ENCODE data around the gene CASP1.
"Not testable (repeated sequence)": the region's sequence is repeated elsewhere in the genome, so short reads cannot be mapped to it uniquely, and the experiment has no call there.

The CASP1 gene

GRCh38 chr11:105073456-105074165 lies 38.7 kb upstream of the CASP1 start:
- no peaks in the 10 kb centered on the region for H3K36me3 ChIP-seq (replicated peaks)
- in situ Hi-C loops (cut with HindIII; ENCODE audit: low pct_ligation_motif_present, low sequenced_read_pairs), result no loop called here
- H3K27me3 ChIP-seq (replicated peaks), result no peaks in the 10 kb centered on the region
- TF ChIP-seq CTCF (IDR thresholded peaks at IDR 0.05; ENCODE audit: low read depth, low read length, missing control alignments), result no peak
- DNase-seq, result no peak
- H3K27ac ChIP-seq, result no peak overlapping the region
- no peak overlapping the region for H3K4me3 ChIP-seq (ENCODE audit: low read depth, low read length)

- H3K27me3 ChIP-seq (replicated peaks); in situ Hi-C loops (cut with HindIII; ENCODE audit: low pct_ligation_motif_present, low sequenced_read_pairs); H3K36me3 ChIP-seq (replicated peaks); H3K4me3 ChIP-seq (ENCODE audit: low read depth, low read length); DNase-seq; H3K27ac ChIP-seq: not testable (repeated sequence)
Measured at GRCh38 chr11:105072080-105072479, 37.1 kb upstream of the CASP1 start.

- in situ Hi-C loops (cut with HindIII; ENCODE audit: low pct_ligation_motif_present, low sequenced_read_pairs), result no loop called here
- Histone ChIP-seq H3K36me3 (replicated peaks) (no peaks in the 10 kb centered on the region), H3K27me3 (replicated peaks) (no peaks in the 10 kb centered on the region), H3K4me3 (ENCODE audit: low read depth, low read length) (no peak overlapping the region), H3K27ac (no peak overlapping the region)
- TF ChIP-seq CTCF (IDR thresholded peaks at IDR 0.05; ENCODE audit: low read depth, low read length, missing control alignments), result no peak
- DNase-seq, result no peak
Measured at GRCh38 chr11:105071089-105071732, 36.3 kb upstream of the CASP1 start.

- TF ChIP-seq CTCF (IDR thresholded peaks at IDR 0.05; ENCODE audit: low read depth, low read length, missing control alignments), result no peak
- no peak overlapping the region for H3K27ac ChIP-seq
- in situ Hi-C loops (cut with HindIII; ENCODE audit: low pct_ligation_motif_present, low sequenced_read_pairs), result no loop called here
- no peak overlapping the region for H3K4me3 ChIP-seq (ENCODE audit: low read depth, low read length)
- no peaks in the 10 kb centered on the region for H3K36me3 ChIP-seq (replicated peaks)
- DNase-seq, result no peak
- no peaks in the 10 kb centered on the region for H3K27me3 ChIP-seq (replicated peaks)
Measured at GRCh38 chr11:105070306-105070705, 35.4 kb upstream of the CASP1 start.

GRCh38 chr11:105069749-105070148 lies 34.8 kb upstream of the CASP1 start:
- H3K4me3 ChIP-seq (ENCODE audit: low read depth, low read length); H3K27me3 ChIP-seq (replicated peaks); DNase-seq; H3K27ac ChIP-seq; in situ Hi-C loops (cut with HindIII; ENCODE audit: low pct_ligation_motif_present, low sequenced_read_pairs); H3K36me3 ChIP-seq (replicated peaks): not testable (repeated sequence)

- H3K4me3 ChIP-seq (ENCODE audit: low read depth, low read length); in situ Hi-C loops (cut with HindIII; ENCODE audit: low pct_ligation_motif_present, low sequenced_read_pairs); H3K36me3 ChIP-seq (replicated peaks); H3K27ac ChIP-seq; DNase-seq; H3K27me3 ChIP-seq (replicated peaks): not testable (repeated sequence)
Measured at GRCh38 chr11:105063245-105063941, 28.4 kb upstream of the CASP1 start.

- no peaks in the 10 kb centered on the region for H3K27me3 ChIP-seq (replicated peaks)
- H3K36me3 ChIP-seq (replicated peaks), result no peaks in the 10 kb centered on the region
- in situ Hi-C loops (cut with HindIII; ENCODE audit: low pct_ligation_motif_present, low sequenced_read_pairs), result no loop called here
- TF ChIP-seq CTCF (IDR thresholded peaks at IDR 0.05; ENCODE audit: low read depth, low read length, missing control alignments), result no peak
- H3K4me3 ChIP-seq (ENCODE audit: low read depth, low read length), result no peak overlapping the region
- DNase-seq, result no peak
- no peak overlapping the region for H3K27ac ChIP-seq
Measured at GRCh38 chr11:105057432-105057831, 22.5 kb upstream of the CASP1 start.

Measured in brain microvascular endothelial cell (primary cell).